ENCODE results near the gene TCP11. TPM values are rescaled to one million over a fixed set of nuclear protein-coding genes. Genes with fewer than 3 reads are reported as not detected.
"Not testable (repeated sequence)": the region's sequence is repeated elsewhere in the genome, so short reads cannot be mapped to it uniquely, and the experiment has no call there.

TCP11 gene
- total RNA-seq, 6 experiments from 2014 or later: 0.31 TPM; not detected in 5

DNA sequence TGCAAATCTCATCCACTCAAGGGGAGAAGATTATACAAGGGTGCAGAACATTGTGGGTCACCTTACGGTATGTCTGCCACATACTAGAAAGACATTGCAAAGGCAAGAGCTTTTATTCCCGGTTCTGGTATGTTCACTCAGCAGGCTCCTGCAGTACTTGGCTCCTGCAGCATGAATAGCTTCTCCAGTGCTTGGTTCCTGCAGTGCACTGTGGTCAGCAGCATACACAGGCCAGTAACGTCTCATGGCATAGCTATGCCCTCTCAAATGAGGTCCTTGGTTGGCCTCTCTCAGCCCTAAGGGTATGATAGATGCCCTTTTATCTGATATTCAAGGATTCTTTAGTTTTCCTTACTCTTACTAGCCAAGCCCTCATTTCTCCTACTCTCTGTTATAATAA is 12.6 kb downstream of the TCP11 start:
- no peaks in the 10 kb centered on the region for H3K36me3 ChIP-seq
- no peak overlapping the region for H3K27ac ChIP-seq
- no peaks in the 10 kb centered on the region for H3K9me3 ChIP-seq
- ATAC-seq (no peak), DNase-seq (no peak)
- no peaks in the 10 kb centered on the region for H3K4me1 ChIP-seq
- intact Hi-C loops (cut with DNase I): no loop called here
- H3K27me3 ChIP-seq: no peaks in the 10 kb centered on the region
- no CpG with 5 or more reads among the region's 3 CpGs for WGBS (ENCODE audit: insufficient coverage, low coverage, low lambda C conversion rate, missing lambda C conversion rate)
- TF ChIP-seq CTCF (IDR thresholded peaks at IDR 0.05) (no peak), POLR2A (IDR thresholded peaks at IDR 0.05) (no peak)
- H3K4me3 ChIP-seq: no peak overlapping the region

DNA sequence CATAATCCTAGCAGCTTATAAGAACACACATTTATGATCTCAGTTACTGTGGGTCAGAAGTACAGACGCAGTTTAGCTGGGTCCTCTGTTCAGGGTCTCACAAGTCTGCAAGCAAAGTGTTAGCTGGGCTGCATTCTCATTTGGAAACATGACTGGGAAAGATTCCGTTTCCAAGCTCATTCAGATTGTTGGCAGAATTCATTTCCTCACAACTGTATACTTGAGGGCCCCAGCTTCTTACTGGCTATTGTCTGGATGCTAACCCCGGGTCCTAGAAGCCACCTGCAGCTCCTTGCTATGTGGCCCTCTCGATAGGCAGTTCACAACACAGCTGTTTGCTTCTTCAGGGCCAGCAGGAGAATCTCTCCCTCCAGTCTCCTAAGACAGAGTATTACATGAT is 13.1 kb downstream of the TCP11 start:
- no peak for ATAC-seq
- TF ChIP-seq CTCF (IDR thresholded peaks at IDR 0.05) (no peak), POLR2A (IDR thresholded peaks at IDR 0.05) (no peak)
- Histone ChIP-seq H3K27me3 (no peaks in the 10 kb centered on the region), H3K4me3 (no peak overlapping the region), H3K4me1 (no peaks in the 10 kb centered on the region), H3K27ac (no peak overlapping the region), H3K9me3 (no peaks in the 10 kb centered on the region), H3K36me3 (no peaks in the 10 kb centered on the region)
- intact Hi-C loops (cut with DNase I): no loop called here
- DNase-seq: no peak
- 68% methylated on average over 4 of the region's 4 CpGs for WGBS (ENCODE audit: insufficient coverage, low coverage, low lambda C conversion rate, missing lambda C conversion rate)

- H3K4me1 ChIP-seq: no peaks in the 10 kb centered on the region
- ATAC-seq (no peak), DNase-seq (no peak)
- WGBS (ENCODE audit: insufficient coverage, low coverage, low lambda C conversion rate, missing lambda C conversion rate): 91% methylated on average over 1 of the region's 1 CpG
- no peak overlapping the region for H3K27ac ChIP-seq
- TF ChIP-seq CTCF (IDR thresholded peaks at IDR 0.05): no peak
- TF ChIP-seq POLR2A (IDR thresholded peaks at IDR 0.05): no peak
- no peaks in the 10 kb centered on the region for H3K36me3 ChIP-seq
- H3K27me3 ChIP-seq: no peaks in the 10 kb centered on the region
- no peak overlapping the region for H3K4me3 ChIP-seq
- intact Hi-C loops (cut with DNase I): no loop called here
- no peaks in the 10 kb centered on the region for H3K9me3 ChIP-seq
Measured at GRCh38 chr6:35124356-35124755, 16.8 kb downstream of the TCP11 start.

DNA sequence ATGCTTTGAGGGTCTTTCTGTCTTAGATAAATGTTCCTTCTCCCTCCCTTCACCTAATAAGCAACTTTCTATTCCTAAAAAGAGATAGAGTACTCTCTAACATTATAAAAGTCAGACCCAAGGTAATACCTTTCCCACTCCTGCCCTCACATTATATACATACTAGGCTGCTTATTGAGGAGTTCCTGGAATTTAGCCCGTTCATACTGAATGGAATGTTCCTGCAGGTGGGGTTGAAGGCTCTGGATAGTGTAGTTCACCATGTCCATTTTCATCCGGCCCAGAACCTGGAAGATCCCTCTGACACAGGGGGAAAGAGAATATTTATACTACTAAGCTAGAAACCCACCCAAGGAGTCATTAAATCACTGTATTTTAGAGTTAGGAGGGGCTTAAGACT is 20.4 kb downstream of the TCP11 start:
- no peaks in the 10 kb centered on the region for H3K36me3 ChIP-seq
- DNase-seq (no peak), ATAC-seq (no peak)
- no peak overlapping the region for H3K27ac ChIP-seq
- no peaks in the 10 kb centered on the region for H3K9me3 ChIP-seq
- no peak overlapping the region for H3K4me3 ChIP-seq
- no peaks in the 10 kb centered on the region for H3K27me3 ChIP-seq
- WGBS (ENCODE audit: insufficient coverage, low coverage, low lambda C conversion rate, missing lambda C conversion rate): 88% methylated on average over 2 of the region's 2 CpGs
- TF ChIP-seq POLR2A (IDR thresholded peaks at IDR 0.05) (no peak), CTCF (IDR thresholded peaks at IDR 0.05) (no peak)
- intact Hi-C loops (cut with DNase I): no loop called here
- H3K4me1 ChIP-seq: no peaks in the 10 kb centered on the region

DNA sequence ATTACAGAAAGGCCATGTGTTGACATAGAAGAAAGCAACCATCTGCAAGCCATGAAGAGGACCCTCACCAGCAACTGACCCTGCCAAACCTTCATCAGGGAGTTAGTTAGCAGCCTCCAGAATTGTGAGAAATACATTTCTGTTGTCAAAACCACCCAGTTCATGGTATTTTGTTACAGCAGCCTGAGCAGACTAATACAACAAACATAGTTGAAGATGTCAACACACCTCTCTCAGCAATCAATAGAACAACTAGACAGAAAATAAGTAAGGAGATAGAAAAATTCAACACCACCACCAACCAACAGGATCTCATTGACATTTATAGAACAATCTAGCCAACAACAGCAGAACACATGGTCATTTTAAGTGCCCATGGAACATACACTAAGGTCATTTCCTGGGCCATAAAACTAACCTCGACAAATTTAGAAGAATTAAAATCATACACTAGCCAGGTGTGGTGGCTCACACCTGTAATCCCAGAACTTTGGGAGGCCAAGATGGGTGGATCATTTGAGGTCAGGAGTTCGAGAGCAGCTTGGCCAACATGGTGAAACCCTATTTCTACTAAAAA is 32.7 kb downstream of the TCP11 start:
- Histone ChIP-seq H3K27me3 (no peaks in the 10 kb centered on the region), H3K4me1 (no peaks in the 10 kb centered on the region), H3K27ac (no peak overlapping the region), H3K36me3 (no peaks in the 10 kb centered on the region), H3K4me3 (no peak overlapping the region), H3K9me3 (peaks cover 0 to 2% (median 0%) of the 10 kb centered on the region in 4 donors)
- DNase-seq (no peak), ATAC-seq (no peak)
- intact Hi-C loops (cut with DNase I): no loop called here
- WGBS (ENCODE audit: insufficient coverage, low coverage, low lambda C conversion rate, missing lambda C conversion rate): 92% methylated on average over 2 of the region's 2 CpGs
- TF ChIP-seq POLR2A (IDR thresholded peaks at IDR 0.05) (no peak), CTCF (IDR thresholded peaks at IDR 0.05) (no peak)

- H3K4me3 ChIP-seq; H3K4me1 ChIP-seq; H3K27ac ChIP-seq; ATAC-seq; H3K9me3 ChIP-seq; intact Hi-C loops (cut with DNase I); H3K27me3 ChIP-seq; DNase-seq; H3K36me3 ChIP-seq: not testable (repeated sequence)
- WGBS (ENCODE audit: insufficient coverage, low coverage, low lambda C conversion rate, missing lambda C conversion rate): 66% methylated on average over 3 of the region's 5 CpGs
Measured at GRCh38 chr6:35107761-35108160, 33.4 kb downstream of the TCP11 start.

GRCh38 chr6:35107208-35107607 is 33.9 kb downstream of the TCP11 start:
- H3K9me3 ChIP-seq; ATAC-seq; H3K4me3 ChIP-seq; H3K4me1 ChIP-seq; H3K27ac ChIP-seq; H3K27me3 ChIP-seq; DNase-seq; intact Hi-C loops (cut with DNase I); H3K36me3 ChIP-seq: not testable (repeated sequence)
- WGBS (ENCODE audit: insufficient coverage, low coverage, low lambda C conversion rate, missing lambda C conversion rate): 69% methylated on average over 6 of the region's 8 CpGs

All from right lobe of liver (tissue), 6 donors.